H1 (cell line): ENCODE measurements around the gene ARHGEF1. TPM values are rescaled to one million over a fixed set of nuclear protein-coding genes. Genes with fewer than 3 reads are reported as not detected.

Experiments used
- CTCF ChIA-PET: fragments of 300-600 bp; sonication (Branson Sonifier 250); formaldehyde crosslinking; loops from one replicate; lab custom pipeline; 2021; ENCODE audit not compliant: partially characterized antibody; lab: Charles Lee
- POLR2A ChIA-PET: fragments of 300-600 bp; sonication (Branson Sonifier 250); formaldehyde crosslinking; loops from one replicate; lab custom pipeline; 2021; ENCODE audit warnings: inconsistent platforms; ENCODE audit not compliant: partially characterized antibody; lab: Charles Lee
- DNase-seq, 2 experiments: peaks; one replicate each; pipeline versions ENCODE4 v3.0.0 to v3.0.0-alpha.2; 2010 to 2022; ENCODE audit warnings: low spot score in 2 of 2, low read depth in 1 of 2, mixed read lengths in 1 of 2
- FAIRE-seq: peaks from 2 replicates; lab custom pipeline; 2011; peaks lifted over from hg19 to GRCh38; lab: Jason Lieb, UNC
- H2AFZ ChIP-seq: 2 replicates; pipeline ENCODE4 v1.8.1; 2012; ENCODE audit warnings: low read length, inconsistent platforms
- H2AK5ac ChIP-seq: 2 replicates; pipeline ENCODE4 v1.6.1; 2013; ENCODE audit warnings: low read depth, low read length
- H2BK120ac ChIP-seq: replicated peaks from 2 replicates; pipeline ENCODE3; 2013; ENCODE audit warnings: low read depth, low read length, inconsistent platforms
- H2BK12ac ChIP-seq: 2 replicates; pipeline ENCODE4 v1.6.1; 2013; ENCODE audit warnings: low read depth, low read length
- H2BK15ac ChIP-seq: 2 replicates; pipeline ENCODE4 v1.6.1; 2013; ENCODE audit warnings: low read length
- H2BK20ac ChIP-seq: 2 replicates; pipeline ENCODE4 v1.6.1; 2013; ENCODE audit warnings: low read length
- H2BK5ac ChIP-seq: 2 replicates; pipeline ENCODE4 v1.6.1; 2013; ENCODE audit warnings: low read depth, low read length
- H3K14ac ChIP-seq: 2 replicates; pipeline ENCODE4 v1.6.1; 2013; ENCODE audit warnings: inconsistent platforms; ENCODE audit not compliant: insufficient read length
- H3K18ac ChIP-seq: 2 replicates; pipeline ENCODE4 v1.6.1; 2013; ENCODE audit warnings: low read length; ENCODE audit errors: extremely low read depth
- H3K23ac ChIP-seq: 2 replicates; pipeline ENCODE4 v1.6.1; 2013; ENCODE audit warnings: inconsistent platforms; ENCODE audit not compliant: insufficient read length
- H3K23me2 ChIP-seq: 2 replicates; pipeline ENCODE4 v1.6.1; 2013; ENCODE audit warnings: low read depth, low read length
- H3K27ac ChIP-seq: 2 replicates; pipeline ENCODE4 v1.6.1; 2011; ENCODE audit warnings: low read depth, low read length, inconsistent platforms
- H3K27me3 ChIP-seq, 4 experiments: replicated peaks in 1 of 4; 1 replicate in 1 of 4; 2 replicates in 3 of 4; pipeline versions ENCODE4 v1.6.1 to v1.8.1; 2011 to 2013; ENCODE audit warnings: low read length in 3 of 4, mild to moderate bottlenecking in 3 of 4, inconsistent platforms in 2 of 4, mixed read lengths in 2 of 4, moderate library complexity in 1 of 4; ENCODE audit not compliant: control insufficient read depth in 3 of 4, insufficient read depth in 3 of 4; ENCODE audit errors: extremely low read depth in 1 of 4
- H3K36me3 ChIP-seq, 4 experiments: 2 replicates each; pipeline versions ENCODE4 v1.6.1 to v1.8.1; 2011 to 2013; ENCODE audit warnings: mild to moderate bottlenecking in 4 of 4, low read length in 3 of 4, moderate library complexity in 2 of 4, control low read depth in 1 of 4, inconsistent platforms in 1 of 4; ENCODE audit not compliant: insufficient read depth in 4 of 4, control insufficient read depth in 2 of 4
- H3K4ac ChIP-seq: replicated peaks from 2 replicates; pipeline ENCODE3; 2013; ENCODE audit warnings: low read length, low read depth, mixed read lengths, inconsistent platforms; ENCODE audit not compliant: insufficient read length
- H3K4me1 ChIP-seq, 4 experiments: replicated peaks in 1 of 4; 1 replicate in 1 of 4; 2 replicates in 3 of 4; pipeline versions ENCODE4 v1.6.1 to v1.8.1; 2011 to 2013; ENCODE audit warnings: low read length in 3 of 4, inconsistent platforms in 2 of 4, mixed read lengths in 1 of 4; ENCODE audit not compliant: insufficient read depth in 4 of 4, control insufficient read depth in 3 of 4
- H3K4me2 ChIP-seq, 2 experiments: 2 replicates each; pipeline versions ENCODE4 v1.6.1 to v1.8.1; 2011 to 2013; ENCODE audit warnings: low read depth in 2 of 2, low read length in 2 of 2, control low read depth in 1 of 2, inconsistent platforms in 1 of 2, mild to moderate bottlenecking in 1 of 2; ENCODE audit not compliant: insufficient read depth in 1 of 2
- H3K4me3 ChIP-seq, 4 experiments: fragments of 200-600, 300-600 bp in 1 of 4; sonication (generic), shearing (Covaris generic), sonication (Bioruptor Twin) in 1 of 4; 2 replicates each; pipeline versions ENCODE4 v1.5.1 to v1.8.1; 2011 to 2016; ENCODE audit warnings: low read length in 4 of 4, low read depth in 3 of 4, control low read depth in 2 of 4, inconsistent platforms in 2 of 4, mild to moderate bottlenecking in 2 of 4, mixed read lengths in 1 of 4, moderate library complexity in 1 of 4; ENCODE audit not compliant: insufficient read depth in 2 of 4; ENCODE audit errors: extremely low read depth in 1 of 4
- H3K56ac ChIP-seq: replicated peaks from 2 replicates; pipeline ENCODE3; 2013; ENCODE audit warnings: low read depth, mild to moderate bottlenecking, mixed read lengths, low read length, inconsistent platforms; ENCODE audit not compliant: insufficient read length
- H3K79me1 ChIP-seq: 2 replicates; pipeline ENCODE4 v1.6.1; 2013; ENCODE audit warnings: low read depth, low read length, control low read depth
- H3K79me2 ChIP-seq, 2 experiments: 2 replicates each; pipeline versions ENCODE4 v1.6.1 to v1.8.1; 2012 to 2013; ENCODE audit warnings: low read length in 2 of 2, mild to moderate bottlenecking in 2 of 2, inconsistent platforms in 1 of 2; ENCODE audit not compliant: insufficient read depth in 2 of 2, control insufficient read depth in 1 of 2
- H3K9ac ChIP-seq, 4 experiments: replicated peaks in 1 of 4; 1 replicate in 1 of 4; 2 replicates in 3 of 4; pipeline versions ENCODE4 v1.6.1 to v1.8.1; 2011 to 2013; ENCODE audit warnings: low read depth in 3 of 4, low read length in 3 of 4, control low read depth in 2 of 4, mild to moderate bottlenecking in 2 of 4, moderate library complexity in 2 of 4, inconsistent platforms in 1 of 4; ENCODE audit errors: extremely low read depth in 1 of 4
- H3K9me3 ChIP-seq, 2 experiments: 2 replicates each; pipeline versions ENCODE4 v1.6.1 to v1.8.1; 2012 to 2013; ENCODE audit warnings: mild to moderate bottlenecking in 2 of 2, moderate library complexity in 2 of 2, control low read depth in 1 of 2, inconsistent platforms in 1 of 2, low read depth in 1 of 2, low read length in 1 of 2, mixed read lengths in 1 of 2; ENCODE audit not compliant: insufficient read depth in 2 of 2
- H4K20me1 ChIP-seq, 2 experiments: replicated peaks in 1 of 2; 2 replicates each; pipeline versions ENCODE3 to v1.8.1; 2011 to 2013; ENCODE audit warnings: inconsistent platforms in 2 of 2, low read length in 2 of 2, mild to moderate bottlenecking in 1 of 2; ENCODE audit not compliant: insufficient read depth in 2 of 2, control insufficient read depth in 1 of 2
- H4K5ac ChIP-seq: 2 replicates; pipeline ENCODE4 v1.6.1; 2013; ENCODE audit warnings: low read length, low read depth, mixed read lengths, inconsistent platforms; ENCODE audit not compliant: insufficient read length
- H4K8ac ChIP-seq: 2 replicates; pipeline ENCODE4 v1.8.0; 2013; ENCODE audit warnings: mild to moderate bottlenecking, moderate library complexity, low read length, inconsistent platforms; ENCODE audit not compliant: insufficient read depth; ENCODE audit errors: extremely low read depth
- H4K91ac ChIP-seq: replicated peaks from 2 replicates; pipeline ENCODE3; 2013; ENCODE audit warnings: low read length, mixed read lengths, inconsistent platforms; ENCODE audit not compliant: insufficient read length
- CEBPB ChIP-seq: IDR thresholded peaks from 2 replicates; pipeline ENCODE4 v1.6.1; 2012; ENCODE audit warnings: low read depth, low read length
- E2F6 ChIP-seq: IDR thresholded peaks from 2 replicates; pipeline ENCODE4 v1.6.1; 2012; ENCODE audit warnings: inconsistent platforms
- EZH2 ChIP-seq: fragments of 200-600 bp; sonication (generic); IDR thresholded peaks from 2 replicates; pipeline ENCODE4 v1.7.1; 2012; ENCODE audit warnings: low read depth, mild to moderate bottlenecking, moderate library complexity, low read length, inconsistent platforms; ENCODE audit not compliant: severe bottlenecking
- RNF2 ChIP-seq: fragments of 200-900, 300-1000 bp; sonication (generic); IDR thresholded peaks from 2 replicates; pipeline ENCODE4 v1.7.1; 2016; ENCODE audit warnings: borderline replicate concordance, low read depth, mild to moderate bottlenecking, antibody characterized with exemption, low read length; ENCODE audit not compliant: poor library complexity, severe bottlenecking; ENCODE audit errors: missing control alignments
- RXRA ChIP-seq: IDR thresholded peaks from 2 replicates; pipeline ENCODE4 v1.6.1; 2011; ENCODE audit warnings: low read depth, mild to moderate bottlenecking, low read length, moderate library complexity; ENCODE audit not compliant: insufficient read depth
- SUZ12 ChIP-seq: fragments of 200-600 bp; sonication (generic); IDR thresholded peaks from 2 replicates; pipeline ENCODE4 v1.6.1; 2012; ENCODE audit warnings: mild to moderate bottlenecking, inconsistent platforms, low read length, moderate library complexity, mixed read lengths
- WGBS, 2 experiments: shearing (Covaris generic) in 1 of 2; methylation state at CpG; one replicate each; pipeline versions ENCODE4 v1.1.6 to v1.1.7; 2013 to 2015; ENCODE audit warnings: low lambda C conversion rate in 2 of 2, mixed read lengths in 2 of 2, inconsistent platforms in 1 of 2, low coverage in 1 of 2, missing lambda C conversion rate in 1 of 2; ENCODE audit not compliant: insufficient replicate concordance in 2 of 2, insufficient coverage in 1 of 2, insufficient read length in 1 of 2; ENCODE audit errors: extremely low coverage in 1 of 2, missing lambda C conversion rate in 1 of 2; 5-methylcytosine and 5-hydroxymethylcytosine counted together
- polyA plus RNA-seq, 7 experiments: library from polyadenylated mRNA; depleted of rRNA in 3 of 7; stranded (reverse) in 5 of 7; unstranded in 2 of 7; fragments of >200 nt in 5 of 7; fragments of 200-250 nt in 2 of 7; gene quantifications; 1 replicate in 5 of 7; 2 replicates in 1 of 7; 4 replicates in 1 of 7; pipeline versions ENCODE4 v1.2.1 to v1.2.3, GENCODE V29; 2011 to 2013; ENCODE audit warnings: missing spikeins in 2 of 7, mixed read lengths in 2 of 7
- total RNA-seq: library from RNA; stranded (reverse); fragmentation: NEBNext Ultra II Directional; extraction: Animal tissue kit (Norgen Biotek cat#: 25700); gene quantifications from 2 replicates; pipeline ENCODE4 v1.2.1, GENCODE V29; 2021

Gene ARHGEF1
- total and polyA plus RNA-seq, 2 of the 8 experiments (the other 6 are each of a cell fraction or from before 2014, with no cell fraction given) = 23.0 to 49.0 TPM

GRCh38 chr19:41892173-41892902 is 9.4 kb downstream of the ARHGEF1 start:
- no peak for FAIRE-seq
- TF ChIP-seq EZH2 (no peak), RNF2 (no peak), E2F6 (peak; percentile 43; the same call in 1 of the 2 replicates), SUZ12 (no peak), RXRA (no peak), CEBPB (no peak)
- H2BK120ac ChIP-seq = no peak overlapping the region
- no peak overlapping the region for H2AFZ ChIP-seq
- H4K5ac ChIP-seq = no peak overlapping the region
- H3K23ac ChIP-seq = no peak overlapping the region
- no peak overlapping the region for H3K14ac ChIP-seq
- no peak overlapping the region for H3K18ac ChIP-seq
- no peak overlapping the region for H3K4me2 ChIP-seq
- no peak overlapping the region for H4K91ac ChIP-seq
- no peaks in the 10 kb centered on the region for H3K9me3 ChIP-seq
- no peak overlapping the region for H2BK20ac ChIP-seq
- no peaks in the 10 kb centered on the region for H3K23me2 ChIP-seq
- WGBS, 2 experiments = 91% methylated on average over 28 of the region's 34 CpGs; no CpG with 5 or more reads in 1 of the 2 experiments
- peaks cover 0 to 2% (median 0%) of the 10 kb centered on the region in 4 experiments; a peak in 3 of 8 replicates for H3K36me3 ChIP-seq
- no peaks in the 10 kb centered on the region for H3K79me2 ChIP-seq
- no peak overlapping the region for H2BK5ac ChIP-seq
- H2AK5ac ChIP-seq = no peak overlapping the region
- no peak overlapping the region for H3K9ac ChIP-seq
- peaks cover 0 to 15% (median 10%) of the 10 kb centered on the region in 4 experiments; a peak in 6 of 7 replicates for H3K4me1 ChIP-seq
- H3K4ac ChIP-seq = no peak overlapping the region
- no peak overlapping the region for H3K4me3 ChIP-seq
- ChIA-PET CTCF (interaction anchor here (0.7 to 2.5 kb wide), 4 partner anchors 10 to 66 kb away, joined by 3 to 12 read pairs (median 5); no protein-coding TSS in a partner anchor), POLR2A (interaction anchor here (1.3 to 13.9 kb wide), 3 partner anchors 14 to 32 kb away, joined by 3 to 298 read pairs (median 6); no protein-coding TSS in a partner anchor)
- no peaks in the 10 kb centered on the region for H3K79me1 ChIP-seq
- no peak for DNase-seq
- H2BK12ac ChIP-seq = no peak overlapping the region
- no peak overlapping the region for H3K56ac ChIP-seq
- H3K27ac ChIP-seq = no peak overlapping the region
- H3K27me3 ChIP-seq = no peaks in the 10 kb centered on the region
- no peak overlapping the region for H2BK15ac ChIP-seq
- H4K8ac ChIP-seq = peak overlapping the region; percentile 14; the same call in 1 of the 2 replicates
- H4K20me1 ChIP-seq = peaks cover 0 to 6% of the 10 kb centered on the region in 2 experiments
